Muscle of leg (tissue), 11 donors: Measurements from ENCODE around the gene TFB2M. TPM values are rescaled to one million over a fixed set of nuclear protein-coding genes. Genes with fewer than 3 reads are reported as not detected.

Source experiments
- DNase-seq: peaks from one replicate; pipeline ENCODE4 v3.0.0; 2013
- H3K27ac ChIP-seq: one replicate; pipeline ENCODE4 v1.5.1; 2013; ENCODE audit warnings: mild to moderate bottlenecking, low read length, control low read depth
- H3K27me3 ChIP-seq: one replicate; pipeline ENCODE4 v1.6.1; 2013; ENCODE audit warnings: low read length; ENCODE audit not compliant: control insufficient read depth, insufficient read depth
- H3K36me3 ChIP-seq: one replicate; pipeline ENCODE4 v1.6.1; 2013; ENCODE audit warnings: low read length; ENCODE audit not compliant: control insufficient read depth, insufficient read depth
- H3K4me1 ChIP-seq: one replicate; pipeline ENCODE4 v1.6.1; 2013; ENCODE audit warnings: low read length; ENCODE audit not compliant: control insufficient read depth, insufficient read depth
- H3K4me3 ChIP-seq: one replicate; pipeline ENCODE4 v1.5.1; 2013; ENCODE audit warnings: low read length, control low read depth
- H3K9me3 ChIP-seq: replicated peaks from 2 replicates; pipeline ENCODE4 v1.6.1; 2013; ENCODE audit warnings: low read depth, low read length; ENCODE audit not compliant: control insufficient read depth
- WGBS: methylation state at CpG from one replicate; pipeline ENCODE4 v1.1.5; 2013; ENCODE audit warnings: missing lambda C conversion rate; ENCODE audit not compliant: insufficient coverage; 5-methylcytosine and 5-hydroxymethylcytosine counted together
- polyA plus RNA-seq, 8 donors: library from polyadenylated mRNA; unstranded; fragments of 120-200 nt; gene quantifications; one replicate each; pipeline versions ENCODE4 v1.2.1 to v1.2.3, GENCODE V29; 2013; ENCODE audit warnings: inconsistent platforms in 1 of 8, low replicate concordance in 1 of 8; ENCODE audit not compliant: insufficient read length in 8 of 8, insufficient read depth in 1 of 8
- total RNA-seq: library from RNA; stranded (reverse); fragments of 120-200 nt; gene quantifications from one replicate; pipeline ENCODE4 v1.2.4, GENCODE V29; 2013

Gene TFB2M
- total and polyA plus RNA-seq, 9 donors, result 10.0 to 14.2 (median 11.5) TPM

DNA sequence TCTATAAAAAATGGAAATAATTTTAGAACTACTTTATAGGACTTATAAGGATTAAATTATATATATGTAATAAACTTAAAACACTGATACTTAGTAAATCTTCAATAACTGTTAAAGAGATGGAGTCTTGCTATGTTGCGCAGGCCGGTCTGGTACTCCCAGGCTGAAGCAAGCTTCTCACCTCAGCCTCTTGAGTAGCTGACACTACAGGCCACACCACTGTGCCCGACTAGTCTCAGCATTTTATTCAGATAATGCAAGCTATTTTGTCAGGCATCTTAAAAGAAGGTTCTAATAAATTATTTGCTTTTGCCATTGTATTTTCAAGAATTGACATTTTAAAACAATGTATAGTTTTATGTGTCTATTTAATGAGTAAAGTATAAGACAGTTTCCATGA lies 21.0 kb upstream of the TFB2M start:
- no peak overlapping the region for H3K27ac ChIP-seq
- no CpG with 5 or more reads among the region's 3 CpGs for WGBS

DNA sequence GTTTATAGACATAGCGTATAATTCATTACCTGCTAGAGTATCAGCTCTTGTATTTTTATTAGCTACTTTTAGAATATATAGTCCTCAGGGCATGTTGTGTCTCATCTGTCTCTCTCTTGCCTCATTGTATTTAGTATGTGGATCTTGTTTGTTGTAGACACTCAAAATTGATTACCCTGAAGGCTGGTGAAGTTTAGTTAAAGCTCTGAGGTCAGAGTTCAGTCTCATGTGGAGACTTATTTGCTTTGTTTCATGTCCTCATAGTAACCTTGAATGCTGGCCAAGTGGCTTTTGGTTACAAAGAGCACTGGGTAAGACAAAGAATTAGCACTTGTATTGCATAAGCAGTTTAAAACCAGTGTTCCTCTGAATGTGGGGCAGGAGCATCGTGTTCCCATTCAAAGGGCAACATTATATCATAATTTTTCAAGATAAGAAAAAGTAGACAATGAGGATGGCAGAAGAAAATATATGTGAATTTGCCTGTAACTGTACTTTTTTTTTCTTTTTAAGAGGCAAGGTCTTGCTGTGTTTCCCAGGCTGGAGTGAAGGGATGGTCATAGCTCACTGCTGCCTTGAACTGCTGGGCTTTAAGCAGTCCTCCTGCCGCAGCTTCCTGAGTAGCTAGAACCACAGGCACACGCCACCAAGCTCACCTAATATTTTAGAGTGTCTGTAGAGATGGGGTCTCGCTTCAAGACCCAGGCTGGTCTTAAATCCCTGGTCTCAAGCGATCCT lies 17.6 kb upstream of the TFB2M start:
- DNase-seq, result peak; percentile 29
- Histone ChIP-seq H3K36me3 (no peaks in the 10 kb centered on the region), H3K27me3 (no peaks in the 10 kb centered on the region), H3K4me3 (no peak overlapping the region), H3K27ac (no peak overlapping the region), H3K4me1 (peaks cover 5% of the 10 kb centered on the region), H3K9me3 (no peaks in the 10 kb centered on the region)
- no CpG with 5 or more reads among the region's 6 CpGs for WGBS

More for the DNA sequence above, 21.0 kb upstream of the TFB2M start:
- peaks cover 5% of the 10 kb centered on the region for H3K4me1 ChIP-seq
- DNase-seq, result no peak
- H3K36me3 ChIP-seq, result peaks cover 2% of the 10 kb centered on the region
- H3K27me3 ChIP-seq, result no peaks in the 10 kb centered on the region
- H3K9me3 ChIP-seq, result peaks cover 4% of the 10 kb centered on the region
- H3K4me3 ChIP-seq, result no peak overlapping the region

- Histone ChIP-seq H3K36me3 (no peaks in the 10 kb centered on the region), H3K27ac (no peak overlapping the region), H3K27me3 (no peaks in the 10 kb centered on the region), H3K4me3 (no peak overlapping the region), H3K9me3 (no peaks in the 10 kb centered on the region), H3K4me1 (peaks cover 5% of the 10 kb centered on the region)
- no peak for DNase-seq
- WGBS, result no CpG with 5 or more reads among the region's 2 CpGs
Measured at GRCh38 chr1:246583056-246583440, 17.0 kb upstream of the TFB2M start.

- no peak overlapping the region for H3K4me3 ChIP-seq
- peaks cover 5% of the 10 kb centered on the region for H3K4me1 ChIP-seq
- DNase-seq, result no peak
- no peaks in the 10 kb centered on the region for H3K9me3 ChIP-seq
- no peak overlapping the region for H3K27ac ChIP-seq
- no peaks in the 10 kb centered on the region for H3K36me3 ChIP-seq
- 80% methylated on average over 8 of the region's 17 CpGs for WGBS
- H3K27me3 ChIP-seq, result no peaks in the 10 kb centered on the region
Measured at GRCh38 chr1:246582301-246583055, 16.4 kb upstream of the TFB2M start.

DNA sequence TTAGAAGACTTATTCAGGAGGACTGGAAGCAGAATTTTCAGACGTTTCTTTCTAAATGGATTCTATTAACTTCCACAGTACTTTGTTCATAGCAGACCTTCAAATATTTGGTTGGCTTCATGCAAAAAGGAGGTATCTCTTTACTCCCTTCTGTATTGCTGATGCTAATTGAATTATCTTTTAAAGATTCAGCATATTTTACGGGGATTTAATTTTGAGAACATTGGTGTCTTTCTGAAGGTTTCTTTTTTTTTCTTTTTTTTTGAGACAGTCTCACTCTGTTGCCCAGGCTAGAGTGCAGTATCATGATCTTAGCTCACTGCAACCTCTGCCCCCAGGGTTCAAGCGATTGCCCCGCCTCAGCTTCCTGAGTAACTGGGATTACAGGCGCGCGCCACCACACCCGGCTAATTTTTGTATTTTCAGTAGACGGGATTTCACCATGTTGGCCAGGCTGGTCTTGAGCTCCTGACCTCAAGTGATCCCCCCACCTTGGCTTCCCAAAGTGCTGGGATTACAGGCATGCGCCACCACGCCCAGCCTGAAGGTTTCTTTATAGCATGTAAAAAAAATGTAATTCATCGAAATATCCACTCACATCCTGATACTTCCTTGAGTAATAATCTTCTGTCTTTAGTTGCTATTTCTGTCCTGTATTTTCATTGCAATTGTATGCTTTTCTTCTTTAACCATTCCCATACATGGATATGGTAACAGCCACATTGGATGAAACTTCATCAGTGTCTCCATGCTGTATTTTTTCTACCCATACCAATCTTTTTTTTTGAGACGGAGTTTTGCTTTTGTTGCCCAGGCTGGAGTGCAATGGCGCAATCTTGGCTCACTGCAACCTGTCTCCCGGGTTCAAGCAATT lies 14.7 kb upstream of the TFB2M start:
- DNase-seq, result no peak
- H3K4me1 ChIP-seq, result peaks cover 5% of the 10 kb centered on the region
- H3K27me3 ChIP-seq, result no peaks in the 10 kb centered on the region
- no peak overlapping the region for H3K4me3 ChIP-seq
- H3K9me3 ChIP-seq, result no peaks in the 10 kb centered on the region
- WGBS, result 93% methylated on average over 7 of the region's 15 CpGs
- H3K36me3 ChIP-seq, result no peaks in the 10 kb centered on the region
- no peak overlapping the region for H3K27ac ChIP-seq

DNA sequence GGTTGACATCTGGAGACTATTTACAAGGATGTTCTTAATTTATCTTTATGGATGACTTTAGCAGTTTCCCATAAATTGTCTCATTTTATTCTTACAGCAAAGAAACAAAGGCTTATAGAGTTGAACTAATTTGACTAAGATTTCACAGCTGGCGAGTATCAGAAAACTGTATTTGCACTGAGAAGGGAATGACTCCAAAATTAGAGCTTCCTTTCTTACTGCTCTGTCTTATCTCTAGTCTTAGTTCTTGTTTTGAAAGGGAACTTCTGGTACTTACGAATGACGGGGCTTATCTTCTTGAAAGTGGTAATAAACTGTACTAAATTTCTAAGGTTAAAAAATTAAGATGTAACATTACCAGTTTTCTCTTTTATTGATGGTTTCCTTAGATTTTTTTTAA lies 13.8 kb upstream of the TFB2M start:
- Histone ChIP-seq H3K36me3 (no peaks in the 10 kb centered on the region), H3K9me3 (no peaks in the 10 kb centered on the region), H3K4me3 (no peak overlapping the region), H3K27me3 (no peaks in the 10 kb centered on the region), H3K4me1 (peaks cover 5% of the 10 kb centered on the region), H3K27ac (no peak overlapping the region)
- peak; percentile 28 for DNase-seq
- WGBS, result no CpG with 5 or more reads among the region's 3 CpGs

- no peak for DNase-seq
- no peaks in the 10 kb centered on the region for H3K4me1 ChIP-seq
- H3K4me3 ChIP-seq, result no peak overlapping the region
- WGBS, result no CpG with 5 or more reads among the region's 2 CpGs
- H3K27ac ChIP-seq, result no peak overlapping the region
- no peaks in the 10 kb centered on the region for H3K36me3 ChIP-seq
- no peaks in the 10 kb centered on the region for H3K9me3 ChIP-seq
- H3K27me3 ChIP-seq, result no peaks in the 10 kb centered on the region
Measured at GRCh38 chr1:246577720-246578106, 11.7 kb upstream of the TFB2M start.

DNA sequence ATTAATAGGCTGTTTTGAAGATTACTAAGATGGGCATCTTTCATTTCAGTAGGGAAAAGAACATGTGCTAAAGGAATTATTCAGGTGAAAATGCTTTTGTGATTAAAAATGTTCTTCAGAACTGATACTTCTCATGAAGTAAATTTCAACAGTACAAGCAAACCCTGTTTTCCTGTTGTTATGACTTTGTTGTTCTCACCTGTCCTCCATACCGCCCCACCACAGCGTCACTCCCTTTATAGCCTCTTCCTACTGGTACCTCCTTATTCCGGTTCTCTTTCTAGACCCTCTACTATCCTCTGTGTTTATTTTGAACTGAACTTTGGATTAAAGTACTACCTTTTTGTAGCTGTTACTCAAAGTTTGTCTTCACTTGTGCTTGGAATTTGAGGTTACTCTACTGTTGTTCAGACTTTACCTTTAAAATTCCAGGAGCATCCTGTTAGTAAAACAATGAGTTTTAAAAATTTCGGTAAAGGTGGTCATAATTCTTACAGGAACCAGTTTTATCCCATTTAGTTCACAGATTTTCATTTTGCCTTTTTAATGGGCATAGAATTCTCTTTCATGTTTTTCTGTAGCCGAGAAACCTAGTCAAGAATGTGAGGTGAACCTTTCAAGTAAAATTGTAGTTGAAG lies 11.1 kb upstream of the TFB2M start:
- H3K4me3 ChIP-seq, result no peak overlapping the region
- no CpG with 5 or more reads among the region's 5 CpGs for WGBS
- H3K27ac ChIP-seq, result no peak overlapping the region
- no peaks in the 10 kb centered on the region for H3K36me3 ChIP-seq
- DNase-seq, result no peak
- H3K4me1 ChIP-seq, result no peaks in the 10 kb centered on the region
- H3K27me3 ChIP-seq, result no peaks in the 10 kb centered on the region
- H3K9me3 ChIP-seq, result no peaks in the 10 kb centered on the region

DNA sequence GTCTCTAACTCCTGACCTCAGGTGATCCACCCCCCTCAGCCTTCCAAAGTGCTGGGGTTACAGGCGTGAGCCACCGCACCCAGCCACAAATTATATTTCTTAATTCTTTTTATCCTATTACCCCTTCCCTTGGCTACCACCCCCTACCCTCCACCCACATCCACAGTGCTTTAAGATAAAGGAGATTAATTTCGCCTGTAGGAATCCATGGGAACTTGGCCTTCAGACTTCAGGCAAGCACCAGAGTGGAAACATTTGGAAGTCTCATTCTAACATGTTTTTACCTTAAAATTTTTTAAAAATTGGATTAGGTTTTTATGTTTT lies 10.6 kb upstream of the TFB2M start:
- Histone ChIP-seq H3K4me3 (no peak overlapping the region), H3K27me3 (no peaks in the 10 kb centered on the region), H3K4me1 (no peaks in the 10 kb centered on the region), H3K36me3 (no peaks in the 10 kb centered on the region), H3K9me3 (no peaks in the 10 kb centered on the region), H3K27ac (no peak overlapping the region)
- no peak for DNase-seq
- 94% methylated on average over 2 of the region's 3 CpGs for WGBS

- Histone ChIP-seq H3K27ac (peak overlapping the region; percentile 31), H3K4me3 (no peak overlapping the region)
- WGBS, result 86% methylated on average over 2 of the region's 6 CpGs
Measured at GRCh38 chr1:246573491-246573890, 7.4 kb upstream of the TFB2M start.

More at GRCh38 chr1:246573491-246573890, 7.4 kb upstream of the TFB2M start:
- Histone ChIP-seq H3K4me1 (no peaks in the 10 kb centered on the region), H3K36me3 (no peaks in the 10 kb centered on the region), H3K27me3 (no peaks in the 10 kb centered on the region), H3K9me3 (no peaks in the 10 kb centered on the region)
- peak; percentile 54 for DNase-seq
